Measurements from ENCODE around the gene FAM174C. TPM values are rescaled to one million over a fixed set of nuclear protein-coding genes. Genes with fewer than 3 reads are reported as not detected.

The FAM174C gene
- total RNA-seq, 1 experiment from 2014 or later: 77.1 TPM

DNA sequence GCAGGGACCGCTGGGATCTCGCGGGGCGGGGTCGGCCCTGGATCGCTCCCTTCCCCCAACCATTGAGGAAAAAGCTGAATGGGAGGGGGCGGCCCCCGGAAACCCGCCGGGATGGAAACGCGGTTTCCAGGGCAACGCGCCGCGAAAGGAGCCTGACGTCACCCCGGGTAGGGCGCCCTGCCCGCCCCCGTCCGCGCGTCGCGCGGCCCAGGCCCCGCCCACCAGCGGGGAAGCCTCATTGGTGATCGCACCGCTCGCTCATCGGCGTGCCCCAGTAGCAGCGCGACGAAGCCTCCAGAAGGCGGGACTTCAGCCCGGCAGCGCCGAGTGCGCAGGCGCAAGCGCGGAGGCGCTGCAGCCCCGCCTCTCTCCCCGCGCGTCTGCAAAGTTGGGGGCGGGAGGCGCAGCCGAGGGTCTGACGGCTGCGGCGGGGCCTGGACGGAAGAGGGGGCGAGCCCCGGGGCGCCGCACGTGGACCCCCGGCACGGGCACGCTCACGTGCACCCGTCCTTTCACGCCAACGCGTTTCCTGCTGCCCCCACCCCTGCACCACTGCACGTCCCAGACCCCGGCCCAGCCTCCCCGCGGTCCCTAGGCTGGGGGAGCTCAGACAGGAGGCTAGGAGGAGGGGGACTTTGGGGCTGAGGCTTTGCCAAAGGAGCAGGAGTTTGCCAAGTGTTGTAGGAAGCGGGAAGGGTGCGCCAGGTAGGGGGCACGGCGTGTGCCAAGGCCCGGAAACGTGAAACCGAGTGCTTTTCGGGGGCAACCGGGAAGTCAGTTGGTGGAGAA is 14.4 kb upstream of the FAM174C start:
- H3K9ac ChIP-seq (ENCODE audit: low read length): peak overlapping the region; percentile 99
- ATAC-seq (peak; percentile 73), DNase-seq (ENCODE audit: low read depth, low spot score) (peak; percentile 91)
- no peaks in the 10 kb centered on the region for H3K9me2 ChIP-seq (ENCODE audit: insufficient read depth)
- ChIA-PET POLR2A (interaction anchor here (0.6 to 4.4 kb wide), 4 partner anchors 8 to 338 kb away, joined by 3 to 54 read pairs (median 4); partner anchors contain the start of gene CIRBP), CTCF (interaction anchor here (1.0 to 1.6 kb wide), 2 partner anchors 16 kb away, joined by 4 to 15 read pairs; no protein-coding TSS in a partner anchor), RAD21 (ENCODE audit: low non-redundant PET in 1 of 2, low total read pairs in 2 of 2, uncharacterized antibody in 2 of 2, unreplicated experiment in 2 of 2) (interaction anchor here in 1 of 2 experiments (1.3 kb wide), 1 partner anchor 8 kb away, joined by 3 read pairs; no protein-coding TSS in a partner anchor)
- peak overlapping the region; percentile 85 to 89 for H3K4me3 ChIP-seq (replicated peaks in 1 of 2; ENCODE audit: low read depth in 1 of 2, low read length in 2 of 2)
- TF ChIP-seq FOSL1 (IDR thresholded peaks at IDR 0.05; ENCODE audit: low read depth) (no peak), POLR2AphosphoS5 (IDR thresholded peaks at IDR 0.05; ENCODE audit: low read depth, low read length) (peak; percentile 71), ZFX (IDR thresholded peaks at IDR 0.05) (no peak; the same call in 1 of the 2 replicates), POLR2A (IDR thresholded peaks at IDR 0.05; ENCODE audit: borderline replicate concordance, extremely low read depth, insufficient read depth, insufficient read length) (peak; percentile 6), EZH2phosphoT487 (IDR thresholded peaks at IDR 0.05; ENCODE audit: borderline replicate concordance) (no peak), CBX3 (IDR thresholded peaks at IDR 0.05; ENCODE audit: low read depth) (no peak), EGR1 (IDR thresholded peaks at IDR 0.05; ENCODE audit: low read depth) (no peak), CEBPB (IDR thresholded peaks at IDR 0.05; ENCODE audit: low read depth) (no peak), REST (IDR thresholded peaks at IDR 0.05; ENCODE audit: low read depth) (no peak), SIN3A (IDR thresholded peaks at IDR 0.05; ENCODE audit: low read depth) (no peak)
- TF ChIP-seq, protein P1, sequence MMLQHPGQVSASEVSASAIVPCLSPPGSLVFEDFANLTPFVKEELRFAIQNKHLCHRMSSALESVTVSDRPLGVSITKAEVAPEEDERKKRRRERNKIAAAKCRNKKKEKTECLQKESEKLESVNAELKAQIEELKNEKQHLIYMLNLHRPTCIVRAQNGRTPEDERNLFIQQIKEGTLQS (IDR thresholded peaks at IDR 0.05): no peak
- intact Hi-C loops (cut with micrococcal nuclease): no loop called here
- peak overlapping the region; percentile 98 for H3K4me2 ChIP-seq (ENCODE audit: low read length)
- BruUV-seq (replicated peaks): no TSS peak
- peak overlapping the region; percentile 99 for H3K27ac ChIP-seq (ENCODE audit: low read depth, low read length)
- no peak overlapping the region for H2AFZ ChIP-seq (ENCODE audit: low read depth, low read length, poor library complexity, severe bottlenecking)
- peaks cover 58 to 93% of the 10 kb centered on the region in 2 experiments for H3K4me1 ChIP-seq (ENCODE audit: control insufficient read depth in 1 of 2, insufficient read depth in 2 of 2, low read length in 2 of 2)
- peaks cover 6 to 15% of the 10 kb centered on the region in 2 experiments; a peak in 3 of 4 replicates for H3K36me3 ChIP-seq (ENCODE audit: control insufficient read depth in 1 of 2, insufficient read depth in 2 of 2, low read length in 2 of 2)
- H3K9me3 ChIP-seq (ENCODE audit: control insufficient read depth in 1 of 2, insufficient read depth in 1 of 2, low read depth in 1 of 2, low read length in 2 of 2): no peaks in the 10 kb centered on the region
- H3K79me2 ChIP-seq (ENCODE audit: insufficient read depth, low read length): peaks cover 31% of the 10 kb centered on the region
- no peaks in the 10 kb centered on the region for H4K20me1 ChIP-seq (ENCODE audit: insufficient read depth)
- no peaks in the 10 kb centered on the region for H3K27me3 ChIP-seq (ENCODE audit: insufficient read depth, low read length)
